Measurements from ENCODE around the gene LHFPL2. TPM values are rescaled to one million over a fixed set of nuclear protein-coding genes. Genes with fewer than 3 reads are reported as not detected.
A peak's percentile ranks its signal among the peaks of the same experiment; 100 is the strongest.

LHFPL2 gene
- total and polyA plus RNA-seq, 2 donors from 2014 or later: 1.8 to 12.6 TPM

- intact Hi-C loops (cut with DNase I): no loop called here
- Histone ChIP-seq H3K36me3 (ENCODE audit: control insufficient read depth in 2 of 3, insufficient read depth in 3 of 3, low read length in 3 of 3) (peaks cover 0 to 5% (median 0%) of the 10 kb centered on the region in 3 donors), H3K4me3 (ENCODE audit: low read length in 3 of 3) (no peak overlapping the region), H3K27me3 (ENCODE audit: control insufficient read depth, insufficient read depth, low read length) (no peaks in the 10 kb centered on the region), H3K9ac (ENCODE audit: low read length in 3 of 3) (no peak overlapping the region), H3K4me1 (ENCODE audit: control insufficient read depth in 2 of 3, insufficient read depth in 2 of 3, low read depth in 1 of 3, low read length in 3 of 3) (no peaks in the 10 kb centered on the region), H3K9me3 (ENCODE audit: control insufficient read depth in 2 of 3, insufficient read depth in 1 of 3, low read length in 3 of 3) (no peaks in the 10 kb centered on the region), H3K27ac (ENCODE audit: low read depth in 2 of 2, low read length in 2 of 2) (no peak overlapping the region)
- FAIRE-seq: no peak
- DNase-seq: peak in 2 of 5 donors; percentile 30 to 35
- TF ChIP-seq CTCF (IDR thresholded peaks at IDR 0.05; ENCODE audit: borderline replicate concordance, extremely low read depth, insufficient read depth): no peak
Measured at GRCh38 chr5:78472469-78473106, 176.0 kb downstream of the LHFPL2 start.

- FAIRE-seq (no peak), DNase-seq (no peak)
Measured at GRCh38 chr5:78471896-78472295, 176.7 kb downstream of the LHFPL2 start.

GRCh38 chr5:78467752-78468357 is 180.7 kb downstream of the LHFPL2 start:
- Histone ChIP-seq H3K36me3 (ENCODE audit: control insufficient read depth in 2 of 3, insufficient read depth in 3 of 3, low read length in 3 of 3) (no peaks in the 10 kb centered on the region), H3K9me3 (ENCODE audit: control insufficient read depth in 2 of 3, insufficient read depth in 1 of 3, low read length in 3 of 3) (no peaks in the 10 kb centered on the region), H3K9ac (ENCODE audit: low read length in 3 of 3) (no peak overlapping the region), H3K27me3 (ENCODE audit: control insufficient read depth, insufficient read depth, low read length) (no peaks in the 10 kb centered on the region), H3K4me3 (ENCODE audit: low read length in 3 of 3) (no peak overlapping the region), H3K4me1 (ENCODE audit: control insufficient read depth in 2 of 3, insufficient read depth in 2 of 3, low read depth in 1 of 3, low read length in 3 of 3) (no peaks in the 10 kb centered on the region), H3K27ac (ENCODE audit: low read depth in 2 of 2, low read length in 2 of 2) (no peak overlapping the region)
- TF ChIP-seq CTCF (IDR thresholded peaks at IDR 0.05; ENCODE audit: borderline replicate concordance, extremely low read depth, insufficient read depth): peak; percentile 64
- intact Hi-C loops (cut with DNase I): no loop called here
- DNase-seq (peak in 2 of 5 donors; percentile 50 to 68), FAIRE-seq (no peak)

More at GRCh38 chr5:78471896-78472295, 176.7 kb downstream of the LHFPL2 start:
- H3K9me3 ChIP-seq (ENCODE audit: control insufficient read depth in 2 of 3, insufficient read depth in 1 of 3, low read length in 3 of 3): no peaks in the 10 kb centered on the region
- intact Hi-C loops (cut with DNase I): no loop called here
- no peak overlapping the region for H3K4me3 ChIP-seq (ENCODE audit: low read length in 3 of 3)
- no peak overlapping the region for H3K27ac ChIP-seq (ENCODE audit: low read depth in 2 of 2, low read length in 2 of 2)
- TF ChIP-seq CTCF (IDR thresholded peaks at IDR 0.05; ENCODE audit: borderline replicate concordance, extremely low read depth, insufficient read depth): no peak
- no peaks in the 10 kb centered on the region for H3K4me1 ChIP-seq (ENCODE audit: control insufficient read depth in 2 of 3, insufficient read depth in 2 of 3, low read depth in 1 of 3, low read length in 3 of 3)
- H3K9ac ChIP-seq (ENCODE audit: low read length in 3 of 3): no peak overlapping the region
- H3K36me3 ChIP-seq (ENCODE audit: control insufficient read depth in 2 of 3, insufficient read depth in 3 of 3, low read length in 3 of 3): peaks cover 0 to 5% (median 0%) of the 10 kb centered on the region in 3 donors
- no peaks in the 10 kb centered on the region for H3K27me3 ChIP-seq (ENCODE audit: control insufficient read depth, insufficient read depth, low read length)

Data from kidney (tissue), 14 donors.